ENCODE data around the gene SLC9C1.

The SLC9C1 gene

DNA sequence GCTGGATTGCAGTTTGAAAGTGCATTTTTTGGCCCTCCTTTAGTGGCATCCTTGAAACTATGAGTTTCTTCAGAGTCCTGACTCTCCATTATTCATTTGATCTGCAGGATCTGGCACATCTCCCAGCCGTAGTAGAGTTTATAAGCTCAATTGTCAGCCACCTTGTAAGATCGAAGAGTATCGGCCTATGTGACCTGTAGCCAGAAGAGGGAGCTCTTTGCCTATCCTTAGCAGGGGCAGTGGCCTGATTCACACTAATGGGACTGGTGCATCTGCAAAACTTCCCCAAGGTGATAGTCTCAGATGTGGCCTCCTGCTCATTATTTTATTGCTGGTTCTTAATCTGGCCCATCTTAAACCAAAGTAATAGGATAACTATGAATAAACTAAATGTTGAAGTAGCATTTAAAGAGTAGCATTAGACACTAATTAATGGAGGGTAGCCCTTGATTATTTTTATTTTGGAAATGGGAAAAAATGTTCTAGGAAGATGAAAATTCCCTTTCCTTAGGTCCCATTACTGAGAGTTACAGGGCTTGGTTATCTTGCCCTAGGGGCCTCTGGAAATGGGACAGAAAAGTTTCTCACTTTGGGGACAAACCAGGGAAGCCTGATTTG lies 182.1 kb downstream of the SLC9C1 start:
- DNase-seq (ENCODE audit: low read depth, low spot score), result peak; percentile 61

DNA sequence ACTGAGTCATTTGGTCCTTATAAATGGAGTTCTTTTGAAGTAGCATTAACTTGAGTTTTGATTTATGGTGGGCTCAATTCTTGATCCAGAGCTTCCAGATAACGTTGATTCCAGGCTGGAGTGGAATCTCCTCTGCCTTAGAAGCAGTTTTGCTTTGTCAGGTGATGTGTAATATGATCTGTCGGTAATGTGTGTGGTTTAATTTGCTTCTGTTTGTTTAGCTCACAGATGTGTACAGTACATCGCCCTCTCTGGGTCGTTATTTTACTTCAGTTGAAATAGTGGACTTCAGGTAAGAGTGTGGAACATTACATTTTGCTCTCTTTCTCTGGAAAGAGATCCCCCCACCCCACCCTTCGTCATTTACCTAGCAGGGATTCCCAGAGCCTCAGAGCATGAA lies 184.7 kb downstream of the SLC9C1 start:
- DNase-seq (ENCODE audit: low read depth, low spot score), result no peak

DNA sequence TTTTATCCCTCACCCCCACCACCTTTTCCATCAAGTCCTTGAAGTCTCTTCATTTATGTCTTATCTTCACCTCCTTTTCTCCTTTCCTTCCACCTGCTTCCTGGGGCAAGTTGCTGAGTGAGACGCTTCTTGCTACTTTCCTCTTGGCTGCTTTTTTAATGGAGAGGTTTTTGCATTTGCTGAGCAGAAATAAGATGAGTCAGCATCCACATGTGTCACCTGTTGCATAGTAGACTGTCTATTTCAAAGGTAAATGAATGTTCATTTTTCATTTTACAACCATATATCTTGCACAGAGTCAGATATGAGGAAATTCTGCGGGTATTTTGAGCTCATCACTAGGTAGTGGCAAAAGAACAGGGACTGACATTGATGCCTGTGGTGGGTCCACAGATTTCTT lies 189.2 kb downstream of the SLC9C1 start:
- no peak for DNase-seq (ENCODE audit: low read depth, low spot score)

DNA sequence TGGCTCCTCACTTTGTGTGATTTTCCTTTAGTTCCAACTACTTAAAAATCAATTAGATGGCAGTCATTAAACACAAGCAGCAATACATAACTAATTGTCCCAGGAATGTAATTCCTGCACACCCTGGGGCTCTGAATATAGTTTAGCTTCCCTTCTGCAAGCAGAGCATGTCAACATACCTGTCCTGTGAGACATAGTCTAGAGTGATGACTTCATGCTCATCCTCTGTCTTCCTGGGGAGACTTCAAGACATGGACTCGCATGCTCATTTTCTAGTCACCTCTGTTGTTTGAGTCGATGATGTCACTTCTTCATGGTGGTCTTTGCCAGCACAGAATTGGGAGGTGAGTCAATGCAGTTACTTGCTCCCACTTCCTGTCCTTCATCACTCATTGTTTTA lies 192.1 kb downstream of the SLC9C1 start:
- DNase-seq (ENCODE audit: low read depth, low spot score), result no peak

DNA sequence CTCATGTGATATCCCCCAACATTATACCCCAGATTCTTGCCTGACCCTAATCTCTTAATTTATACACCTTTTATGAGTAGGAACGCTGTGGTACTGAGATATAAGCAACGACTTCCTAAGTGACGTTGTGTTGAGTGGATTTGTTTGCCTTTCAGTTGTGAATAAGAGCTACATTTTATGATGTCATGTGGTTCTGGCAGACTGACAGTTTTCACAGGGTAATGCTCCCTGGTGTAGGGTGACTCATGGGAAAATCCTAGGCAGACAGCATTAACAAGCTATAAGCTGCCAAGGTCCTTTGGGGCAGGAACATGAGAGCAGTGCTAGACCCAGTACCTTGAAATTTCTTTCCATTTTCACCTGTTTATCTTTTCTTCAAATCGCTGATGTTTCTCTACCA lies 196.6 kb downstream of the SLC9C1 start:
- no peak for DNase-seq (ENCODE audit: low read depth, low spot score)

DNA sequence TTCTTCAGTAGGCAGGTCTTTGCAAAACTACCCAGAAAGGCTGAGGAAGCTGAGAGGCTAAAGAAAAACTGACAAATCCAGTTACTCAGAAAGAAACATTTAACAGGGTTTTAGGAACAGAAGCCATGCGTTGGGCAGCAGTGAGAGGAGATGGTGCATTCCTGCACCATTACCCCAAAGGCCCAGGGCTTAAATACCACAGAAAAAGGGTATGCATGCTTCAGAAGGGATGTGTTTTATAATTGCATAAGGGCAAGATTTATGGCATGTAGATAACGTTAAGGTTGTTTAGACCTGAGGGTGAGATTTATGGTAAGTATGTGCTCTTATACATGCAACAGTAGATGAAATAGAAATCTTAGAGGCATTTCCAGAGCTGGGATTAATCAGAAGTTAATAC lies 197.8 kb downstream of the SLC9C1 start:
- DNase-seq (ENCODE audit: low read depth, low spot score), result no peak

DNA sequence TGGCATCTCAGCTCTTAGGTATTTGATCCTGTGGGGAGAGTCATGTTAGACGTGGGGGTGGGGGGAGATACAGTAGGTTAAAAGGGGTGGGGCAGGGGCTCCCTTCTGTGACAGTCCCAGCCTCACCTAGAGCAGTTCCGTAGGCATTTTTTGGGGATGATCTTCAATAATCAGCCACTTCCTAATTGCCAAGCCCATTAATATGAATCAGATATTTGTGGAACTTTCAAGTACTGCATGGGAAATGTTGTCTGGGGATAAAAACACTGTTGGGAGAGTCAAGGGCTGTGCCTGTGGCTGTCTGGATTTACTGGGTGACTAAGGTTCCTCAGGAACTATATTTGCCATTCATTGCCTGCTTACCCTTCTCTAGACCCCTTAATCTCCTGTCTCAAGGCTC lies 198.3 kb downstream of the SLC9C1 start:
- no peak for DNase-seq (ENCODE audit: low read depth, low spot score)

DNA sequence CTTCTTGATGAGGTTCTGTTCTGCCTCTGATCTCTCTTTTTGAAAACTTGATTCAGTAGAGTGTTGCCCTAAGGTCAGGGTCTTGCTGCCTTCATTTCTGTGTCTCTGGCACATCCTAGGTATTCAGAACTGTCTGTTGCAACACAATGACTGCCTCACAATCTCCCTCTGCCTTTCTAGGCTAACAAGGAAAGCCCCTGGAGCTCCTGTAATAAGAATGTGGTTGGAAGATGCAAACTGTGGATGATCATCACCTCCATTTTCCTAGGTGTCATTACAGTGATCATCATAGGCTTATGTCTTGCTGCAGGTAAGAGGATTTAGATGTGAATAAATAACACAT lies 200.9 kb downstream of the SLC9C1 start:
- no peak for DNase-seq (ENCODE audit: low read depth, low spot score)

DNA sequence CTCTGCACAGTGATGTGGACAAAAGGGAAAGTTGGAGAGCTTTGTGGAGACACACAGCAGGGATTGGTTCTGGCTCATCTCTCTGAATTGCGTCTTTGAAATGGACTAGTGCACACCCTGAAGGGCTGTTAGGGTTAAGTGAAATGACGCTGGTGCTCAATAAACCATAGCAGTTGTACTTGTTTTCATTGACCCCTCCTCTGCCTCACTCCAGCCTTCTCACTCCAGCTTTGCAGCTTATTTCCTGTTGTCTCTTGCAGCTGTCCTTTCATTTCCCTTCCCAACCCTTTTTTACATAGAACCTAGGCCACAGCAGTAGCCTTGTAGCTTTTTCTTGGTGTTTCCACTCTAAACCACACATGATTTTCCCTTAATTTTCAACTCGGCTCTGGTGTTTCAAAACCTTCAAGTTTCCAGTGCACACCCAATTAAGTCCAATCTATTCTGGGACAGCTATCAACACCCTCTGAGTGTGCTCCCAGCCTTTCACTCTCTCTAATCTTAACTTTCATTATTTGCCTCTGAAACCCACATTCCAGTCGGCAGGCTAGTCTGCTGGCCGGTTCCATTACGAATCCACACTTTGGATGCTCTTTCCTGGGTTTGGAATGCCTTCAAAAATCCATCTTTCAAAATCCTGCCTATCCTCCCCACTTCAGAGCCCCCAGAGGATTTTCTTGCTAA lies 201.4 kb downstream of the SLC9C1 start:
- DNase-seq (ENCODE audit: low read depth, low spot score), result peak; percentile 41

DNA sequence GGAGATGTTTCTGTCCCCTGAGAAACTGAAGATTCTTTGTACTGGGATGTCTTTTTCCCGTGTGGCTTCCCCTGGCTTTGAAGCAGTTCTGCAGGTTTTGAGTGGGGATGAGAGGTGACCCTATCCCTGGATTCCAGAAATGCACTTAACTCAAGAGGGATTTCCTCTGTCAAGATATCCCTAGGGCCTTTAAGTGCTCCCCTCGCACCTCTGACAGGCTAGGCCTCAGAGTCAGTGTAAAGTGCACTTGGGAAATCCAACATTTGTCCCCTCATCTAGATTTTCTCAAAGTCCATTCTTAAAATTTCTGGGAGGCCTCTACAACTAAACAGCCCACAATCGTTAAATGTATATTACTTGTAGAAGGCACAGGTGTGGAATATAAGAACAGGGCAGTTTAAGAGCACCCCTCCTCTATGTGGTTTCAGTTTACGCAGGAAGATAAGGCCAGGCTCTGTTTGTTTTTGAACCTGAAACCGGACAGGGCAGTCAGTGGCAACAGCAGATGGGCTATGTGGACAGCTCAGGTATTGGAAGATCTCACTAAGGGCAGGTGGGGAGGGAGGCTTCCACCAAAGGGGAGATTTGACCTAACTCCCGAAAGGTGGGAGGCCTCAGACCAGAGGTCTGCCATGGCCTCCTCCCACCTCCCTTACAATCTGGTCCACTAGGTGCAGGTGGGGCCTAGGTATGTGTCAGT lies 203.0 kb downstream of the SLC9C1 start:
- no peak for DNase-seq (ENCODE audit: low read depth, low spot score)

Measured in ELF-1 (cell line).